H1 (cell line): ENCODE measurements around the gene CDC42EP5. TPM values are rescaled to one million over a fixed set of nuclear protein-coding genes. Genes with fewer than 3 reads are reported as not detected.

ENCODE experiments used
- CTCF ChIA-PET: fragments of 300-600 bp; sonication (Branson Sonifier 250); formaldehyde crosslinking; loops from one replicate; lab custom pipeline; 2021; ENCODE audit not compliant: partially characterized antibody; lab: Charles Lee
- POLR2A ChIA-PET: fragments of 300-600 bp; sonication (Branson Sonifier 250); formaldehyde crosslinking; loops from one replicate; lab custom pipeline; 2021; ENCODE audit warnings: inconsistent platforms; ENCODE audit not compliant: partially characterized antibody; lab: Charles Lee
- DNase-seq, 2 experiments: peaks; one replicate each; pipeline versions ENCODE4 v3.0.0 to v3.0.0-alpha.2; 2010 to 2022; ENCODE audit warnings: low spot score in 2 of 2, low read depth in 1 of 2, mixed read lengths in 1 of 2
- FAIRE-seq: peaks from 2 replicates; lab custom pipeline; 2011; peaks lifted over from hg19 to GRCh38; lab: Jason Lieb, UNC
- H2AFZ ChIP-seq: 2 replicates; pipeline ENCODE4 v1.8.1; 2012; ENCODE audit warnings: low read length, inconsistent platforms
- H2AK5ac ChIP-seq: 2 replicates; pipeline ENCODE4 v1.6.1; 2013; ENCODE audit warnings: low read depth, low read length
- H2BK120ac ChIP-seq: replicated peaks from 2 replicates; pipeline ENCODE3; 2013; ENCODE audit warnings: low read depth, low read length, inconsistent platforms
- H2BK12ac ChIP-seq: 2 replicates; pipeline ENCODE4 v1.6.1; 2013; ENCODE audit warnings: low read depth, low read length
- H2BK15ac ChIP-seq: 2 replicates; pipeline ENCODE4 v1.6.1; 2013; ENCODE audit warnings: low read length
- H2BK20ac ChIP-seq: 2 replicates; pipeline ENCODE4 v1.6.1; 2013; ENCODE audit warnings: low read length
- H2BK5ac ChIP-seq: 2 replicates; pipeline ENCODE4 v1.6.1; 2013; ENCODE audit warnings: low read depth, low read length
- H3K14ac ChIP-seq: 2 replicates; pipeline ENCODE4 v1.6.1; 2013; ENCODE audit warnings: inconsistent platforms; ENCODE audit not compliant: insufficient read length
- H3K18ac ChIP-seq: 2 replicates; pipeline ENCODE4 v1.6.1; 2013; ENCODE audit warnings: low read length; ENCODE audit errors: extremely low read depth
- H3K23ac ChIP-seq: 2 replicates; pipeline ENCODE4 v1.6.1; 2013; ENCODE audit warnings: inconsistent platforms; ENCODE audit not compliant: insufficient read length
- H3K23me2 ChIP-seq: 2 replicates; pipeline ENCODE4 v1.6.1; 2013; ENCODE audit warnings: low read depth, low read length
- H3K27ac ChIP-seq: 2 replicates; pipeline ENCODE4 v1.6.1; 2011; ENCODE audit warnings: low read depth, low read length, inconsistent platforms
- H3K27me3 ChIP-seq, 4 experiments: replicated peaks in 1 of 4; 1 replicate in 1 of 4; 2 replicates in 3 of 4; pipeline versions ENCODE4 v1.6.1 to v1.8.1; 2011 to 2013; ENCODE audit warnings: low read length in 3 of 4, mild to moderate bottlenecking in 3 of 4, inconsistent platforms in 2 of 4, mixed read lengths in 2 of 4, moderate library complexity in 1 of 4; ENCODE audit not compliant: control insufficient read depth in 3 of 4, insufficient read depth in 3 of 4; ENCODE audit errors: extremely low read depth in 1 of 4
- H3K36me3 ChIP-seq, 4 experiments: 2 replicates each; pipeline versions ENCODE4 v1.6.1 to v1.8.1; 2011 to 2013; ENCODE audit warnings: mild to moderate bottlenecking in 4 of 4, low read length in 3 of 4, moderate library complexity in 2 of 4, control low read depth in 1 of 4, inconsistent platforms in 1 of 4; ENCODE audit not compliant: insufficient read depth in 4 of 4, control insufficient read depth in 2 of 4
- H3K4ac ChIP-seq: replicated peaks from 2 replicates; pipeline ENCODE3; 2013; ENCODE audit warnings: low read length, low read depth, mixed read lengths, inconsistent platforms; ENCODE audit not compliant: insufficient read length
- H3K4me1 ChIP-seq, 4 experiments: replicated peaks in 1 of 4; 1 replicate in 1 of 4; 2 replicates in 3 of 4; pipeline versions ENCODE4 v1.6.1 to v1.8.1; 2011 to 2013; ENCODE audit warnings: low read length in 3 of 4, inconsistent platforms in 2 of 4, mixed read lengths in 1 of 4; ENCODE audit not compliant: insufficient read depth in 4 of 4, control insufficient read depth in 3 of 4
- H3K4me2 ChIP-seq, 2 experiments: 2 replicates each; pipeline versions ENCODE4 v1.6.1 to v1.8.1; 2011 to 2013; ENCODE audit warnings: low read depth in 2 of 2, low read length in 2 of 2, control low read depth in 1 of 2, inconsistent platforms in 1 of 2, mild to moderate bottlenecking in 1 of 2; ENCODE audit not compliant: insufficient read depth in 1 of 2
- H3K4me3 ChIP-seq, 4 experiments: fragments of 200-600, 300-600 bp in 1 of 4; sonication (generic), shearing (Covaris generic), sonication (Bioruptor Twin) in 1 of 4; 2 replicates each; pipeline versions ENCODE4 v1.5.1 to v1.8.1; 2011 to 2016; ENCODE audit warnings: low read length in 4 of 4, low read depth in 3 of 4, control low read depth in 2 of 4, inconsistent platforms in 2 of 4, mild to moderate bottlenecking in 2 of 4, mixed read lengths in 1 of 4, moderate library complexity in 1 of 4; ENCODE audit not compliant: insufficient read depth in 2 of 4; ENCODE audit errors: extremely low read depth in 1 of 4
- H3K56ac ChIP-seq: replicated peaks from 2 replicates; pipeline ENCODE3; 2013; ENCODE audit warnings: low read depth, mild to moderate bottlenecking, mixed read lengths, low read length, inconsistent platforms; ENCODE audit not compliant: insufficient read length
- H3K79me1 ChIP-seq: 2 replicates; pipeline ENCODE4 v1.6.1; 2013; ENCODE audit warnings: low read depth, low read length, control low read depth
- H3K79me2 ChIP-seq, 2 experiments: 2 replicates each; pipeline versions ENCODE4 v1.6.1 to v1.8.1; 2012 to 2013; ENCODE audit warnings: low read length in 2 of 2, mild to moderate bottlenecking in 2 of 2, inconsistent platforms in 1 of 2; ENCODE audit not compliant: insufficient read depth in 2 of 2, control insufficient read depth in 1 of 2
- H3K9ac ChIP-seq, 4 experiments: replicated peaks in 1 of 4; 1 replicate in 1 of 4; 2 replicates in 3 of 4; pipeline versions ENCODE4 v1.6.1 to v1.8.1; 2011 to 2013; ENCODE audit warnings: low read depth in 3 of 4, low read length in 3 of 4, control low read depth in 2 of 4, mild to moderate bottlenecking in 2 of 4, moderate library complexity in 2 of 4, inconsistent platforms in 1 of 4; ENCODE audit errors: extremely low read depth in 1 of 4
- H3K9me3 ChIP-seq, 2 experiments: 2 replicates each; pipeline versions ENCODE4 v1.6.1 to v1.8.1; 2012 to 2013; ENCODE audit warnings: mild to moderate bottlenecking in 2 of 2, moderate library complexity in 2 of 2, control low read depth in 1 of 2, inconsistent platforms in 1 of 2, low read depth in 1 of 2, low read length in 1 of 2, mixed read lengths in 1 of 2; ENCODE audit not compliant: insufficient read depth in 2 of 2
- H4K20me1 ChIP-seq, 2 experiments: replicated peaks in 1 of 2; 2 replicates each; pipeline versions ENCODE3 to v1.8.1; 2011 to 2013; ENCODE audit warnings: inconsistent platforms in 2 of 2, low read length in 2 of 2, mild to moderate bottlenecking in 1 of 2; ENCODE audit not compliant: insufficient read depth in 2 of 2, control insufficient read depth in 1 of 2
- H4K5ac ChIP-seq: 2 replicates; pipeline ENCODE4 v1.6.1; 2013; ENCODE audit warnings: low read length, low read depth, mixed read lengths, inconsistent platforms; ENCODE audit not compliant: insufficient read length
- H4K8ac ChIP-seq: 2 replicates; pipeline ENCODE4 v1.8.0; 2013; ENCODE audit warnings: mild to moderate bottlenecking, moderate library complexity, low read length, inconsistent platforms; ENCODE audit not compliant: insufficient read depth; ENCODE audit errors: extremely low read depth
- H4K91ac ChIP-seq: replicated peaks from 2 replicates; pipeline ENCODE3; 2013; ENCODE audit warnings: low read length, mixed read lengths, inconsistent platforms; ENCODE audit not compliant: insufficient read length
- CBX5 ChIP-seq: fragments of 300-800, 300-1000 bp; sonication (generic); IDR thresholded peaks from 2 replicates; pipeline ENCODE4 v1.7.1; 2016; ENCODE audit warnings: antibody characterized with exemption, low read length, low read depth
- CTBP2 ChIP-seq: IDR thresholded peaks from 2 replicates; pipeline ENCODE4 v1.7.0; 2011; ENCODE audit warnings: borderline replicate concordance, mild to moderate bottlenecking, moderate library complexity, mixed read lengths, low read length; ENCODE audit not compliant: insufficient read depth, insufficient read length
- E2F6 ChIP-seq: IDR thresholded peaks from 2 replicates; pipeline ENCODE4 v1.6.1; 2012; ENCODE audit warnings: inconsistent platforms
- EGR1 ChIP-seq: IDR thresholded peaks from 2 replicates; pipeline ENCODE4 v1.6.1; 2011; ENCODE audit warnings: low read depth, low read length, borderline replicate concordance
- EP300 ChIP-seq, 2 experiments: IDR thresholded peaks; 1 replicate in 1 of 2; 2 replicates in 1 of 2; pipeline ENCODE4 v1.6.1; 2011 to 2012; ENCODE audit warnings: low read depth in 2 of 2, low read length in 2 of 2, mild to moderate bottlenecking in 2 of 2, borderline replicate concordance in 1 of 2, inconsistent platforms in 1 of 2, moderate library complexity in 1 of 2
- NRF1 ChIP-seq: IDR thresholded peaks from 2 replicates; pipeline ENCODE4 v1.6.1; 2011; ENCODE audit warnings: mild to moderate bottlenecking, low read depth, low read length, improper control_type of control experiment
- PHF8 ChIP-seq: fragments of 200-600 bp; sonication (generic); conservative IDR thresholded peaks from 2 replicates; pipeline ENCODE4 v1.7.1; 2012; ENCODE audit warnings: low read depth, mild to moderate bottlenecking, inconsistent platforms, low read length, moderate library complexity
- RBBP5 ChIP-seq: IDR thresholded peaks from 2 replicates; pipeline ENCODE4 v1.7.1; 2012; ENCODE audit warnings: low read depth, mild to moderate bottlenecking, inconsistent platforms, low read length, moderate library complexity, borderline replicate concordance
- WGBS, 2 experiments: shearing (Covaris generic) in 1 of 2; methylation state at CpG; one replicate each; pipeline versions ENCODE4 v1.1.6 to v1.1.7; 2013 to 2015; ENCODE audit warnings: low lambda C conversion rate in 2 of 2, mixed read lengths in 2 of 2, inconsistent platforms in 1 of 2, low coverage in 1 of 2, missing lambda C conversion rate in 1 of 2; ENCODE audit not compliant: insufficient replicate concordance in 2 of 2, insufficient coverage in 1 of 2, insufficient read length in 1 of 2; ENCODE audit errors: extremely low coverage in 1 of 2, missing lambda C conversion rate in 1 of 2; 5-methylcytosine and 5-hydroxymethylcytosine counted together
- polyA plus RNA-seq, 7 experiments: library from polyadenylated mRNA; depleted of rRNA in 3 of 7; stranded (reverse) in 5 of 7; unstranded in 2 of 7; fragments of >200 nt in 5 of 7; fragments of 200-250 nt in 2 of 7; gene quantifications; 1 replicate in 5 of 7; 2 replicates in 1 of 7; 4 replicates in 1 of 7; pipeline versions ENCODE4 v1.2.1 to v1.2.3, GENCODE V29; 2011 to 2013; ENCODE audit warnings: missing spikeins in 2 of 7, mixed read lengths in 2 of 7
- total RNA-seq: library from RNA; stranded (reverse); fragmentation: NEBNext Ultra II Directional; extraction: Animal tissue kit (Norgen Biotek cat#: 25700); gene quantifications from 2 replicates; pipeline ENCODE4 v1.2.1, GENCODE V29; 2021

CDC42EP5 gene
- total and polyA plus RNA-seq, 2 of the 8 experiments (the other 6 are each of a cell fraction or from before 2014, with no cell fraction given), result 1.8 to 2.1 TPM

- Histone ChIP-seq H4K91ac (peak overlapping the region; percentile 99), H3K4me3 (peak overlapping the region; percentile 10 to 59 (median 50); a peak in 7 of 8 replicates), H3K4me2 (peak overlapping the region; percentile 44 to 86), H2BK15ac (no peak overlapping the region; the same call in 1 of the 2 replicates), H2BK20ac (peak overlapping the region; percentile 99; the same call in 1 of the 2 replicates), H4K8ac (peak overlapping the region; percentile 95; the same call in 1 of the 2 replicates), H2AFZ (no peak overlapping the region), H4K20me1 (peaks cover 0 to 11% of the 10 kb centered on the region in 2 experiments), H3K27me3 (peaks cover 0 to 14% (median 9%) of the 10 kb centered on the region in 4 experiments; a peak in 5 of 7 replicates), H3K9me3 (no peaks in the 10 kb centered on the region), H2BK12ac (peak overlapping the region; percentile 65; the same call in 1 of the 2 replicates), H3K79me2 (peaks cover 7 to 8% of the 10 kb centered on the region in 2 experiments; a peak in 2 of 4 replicates), H4K5ac (peak overlapping the region; percentile 91), H3K27ac (peak overlapping the region; percentile 83), H2BK120ac (peak overlapping the region; percentile 92), H3K4me1 (peaks cover 15 to 50% (median 38%) of the 10 kb centered on the region in 4 experiments), H2AK5ac (no peak overlapping the region), H3K4ac (peak overlapping the region; percentile 99), H3K23ac (no peak overlapping the region), H3K79me1 (peaks cover 16% of the 10 kb centered on the region), H3K14ac (peak overlapping the region; percentile 85), H3K18ac (peak overlapping the region; percentile 97), H3K23me2 (peaks cover 16% of the 10 kb centered on the region), H3K9ac (peak overlapping the region in 2 of 4 experiments; percentile 48 to 59; a peak in 2 of 7 replicates), H2BK5ac (peak overlapping the region; percentile 97; the same call in 1 of the 2 replicates), H3K36me3 (peaks cover 0 to 22% (median 3%) of the 10 kb centered on the region in 4 experiments; a peak in 6 of 8 replicates), H3K56ac (peak overlapping the region; percentile 7)
- FAIRE-seq, result no peak
- ChIA-PET CTCF (interaction anchor here (0.7 to 4.9 kb wide), 9 partner anchors 9 to 154 kb away, joined by 3 to 58 read pairs (median 9); no protein-coding TSS in a partner anchor), POLR2A (interaction anchor here (0.6 to 5.6 kb wide), 17 partner anchors 14 to 986 kb away, joined by 3 to 133 read pairs (median 4); partner anchors contain the start of genes LENG8, LENG9, MBOAT7 and RPS9)
- WGBS, 2 experiments, result 2% methylated on average over 14 of the region's 37 CpGs; no CpG with 5 or more reads in 1 of the 2 experiments
- DNase-seq, result peak; percentile 76 to 82
- TF ChIP-seq EGR1 (peak; percentile 63; the same call in 1 of the 2 replicates), CBX5 (no peak), NRF1 (no peak), CTBP2 (peak; percentile 79), RBBP5 (0 out of 2 replicates have a peak, but pooled peaks have one; percentile 67), E2F6 (no peak; the same call in 1 of the 2 replicates), PHF8 (peak; percentile 38; the same call in 1 of the 2 replicates), EP300 (IDR thresholded peaks at IDR 0.05; ENCODE audit: borderline replicate concordance in 1 of 2, low read depth in 2 of 2, low read length in 2 of 2) (peak in 1 of 2 experiments; percentile 73; a peak in 1 of 3 replicates)
These were observed 52.5 kb downstream of the CDC42EP5 start for GRCh38 chr19:54420383-54421168.
